GM18526 (cell line): Measurements from ENCODE around the gene LHB.
"Not testable (repeated sequence)": the region's sequence is repeated elsewhere in the genome, so short reads cannot be mapped to it uniquely, and the experiment has no call there.

ENCODE experiments used
- POLR2A ChIP-seq: IDR thresholded peaks from 3 replicates; pipeline ENCODE4 v1.6.1; 2011; ENCODE audit not compliant: insufficient read length; ENCODE audit errors: extremely low read depth

The LHB gene

GRCh38 chr19:49031642-49032301 lies 14.9 kb upstream of the LHB start, which contains the start of gene CGB2:
TSS of gene CGB2 (plus strand) at chr19:49031890. CDS start at chr19:49032096, 206 bp downstream.
- TF ChIP-seq POLR2A: not testable (repeated sequence)

GRCh38 chr19:49024233-49024632 lies 7.3 kb upstream of the LHB start, which contains the start of gene CGB3:
TSS of gene CGB3 (minus strand) at chr19:49024333. CDS start at chr19:49023971, 362 bp downstream.
- not testable (repeated sequence) for TF ChIP-seq POLR2A

GRCh38 chr19:49022116-49022515 lies 5.2 kb upstream of the LHB start:
- TF ChIP-seq POLR2A: no peak

GRCh38 chr19:49020931-49021895 lies 4.3 kb upstream of the LHB start:
- TF ChIP-seq POLR2A: no peak

GRCh38 chr19:49020342-49020741 lies 3.5 kb upstream of the LHB start:
- TF ChIP-seq POLR2A: no peak

- TF ChIP-seq POLR2A: no peak
Observed at GRCh38 chr19:49019242-49019932, 2.5 kb upstream of the LHB start.

GRCh38 chr19:49017666-49018351 lies 918 bp upstream of the LHB start:
- TF ChIP-seq POLR2A: no peak

GRCh38 chr19:49016067-49016839 lies 638 bp downstream of the LHB start:
- no peak for TF ChIP-seq POLR2A

GRCh38 chr19:49014870-49015255 lies 2.0 kb downstream of the LHB start:
- no peak for TF ChIP-seq POLR2A

GRCh38 chr19:49014123-49014869 lies 2.6 kb downstream of the LHB start:
- TF ChIP-seq POLR2A: no peak

- no peak for TF ChIP-seq POLR2A
Observed at GRCh38 chr19:49011194-49011593, 5.7 kb downstream of the LHB start.

GRCh38 chr19:49010453-49010852 lies 6.4 kb downstream of the LHB start:
- no peak for TF ChIP-seq POLR2A

GRCh38 chr19:49009828-49010227 lies 7.1 kb downstream of the LHB start:
- TF ChIP-seq POLR2A: no peak

GRCh38 chr19:49006905-49007304 lies 10.0 kb downstream of the LHB start:
- no peak for TF ChIP-seq POLR2A
